HFFc6 (cell line): Measurements from ENCODE around the gene GRIA4. TPM values are rescaled to one million over a fixed set of nuclear protein-coding genes. Genes with fewer than 3 reads are reported as not detected.

Experiments
- DNase-seq: peaks from one replicate; pipeline ENCODE4 v3.0.0-alpha.2; 2018
- H3K27ac Mint-ChIP-seq: 2 replicates; pipeline ENCODE4 v1.8.0; 2020; ENCODE audit warnings: mild to moderate bottlenecking, mixed read lengths
- H3K27me3 Mint-ChIP-seq: 2 replicates; pipeline ENCODE4 v1.8.0; 2021; ENCODE audit warnings: mild to moderate bottlenecking, moderate library complexity, mixed read lengths; ENCODE audit not compliant: insufficient read depth
- H3K36me3 Mint-ChIP-seq: 2 replicates; pipeline ENCODE4 v1.8.0; 2021; ENCODE audit warnings: low read depth, mixed read lengths
- H3K4me1 Mint-ChIP-seq: 2 replicates; pipeline ENCODE4 v1.8.0; 2020; ENCODE audit warnings: low read depth, mixed read lengths
- H3K4me3 Mint-ChIP-seq: 2 replicates; pipeline ENCODE4 v1.8.0; 2020; ENCODE audit warnings: mild to moderate bottlenecking, moderate library complexity, mixed read lengths
- H3K9me3 Mint-ChIP-seq: 2 replicates; pipeline ENCODE4 v1.8.0; 2020; ENCODE audit warnings: mild to moderate bottlenecking, mixed read lengths
- CTCF ChIP-seq: fragments of 200-600 bp; sonication (generic); IDR thresholded peaks from 2 replicates; pipeline ENCODE4 v1.5.0; 2021; ENCODE audit warnings: antibody characterized with exemption, mild to moderate bottlenecking
- total RNA-seq, 6 experiments: library from RNA; stranded (reverse); fragmentation: NEBNext Ultra II Directional; extraction: Animal tissue kit (Norgen Biotek cat#: 25700); gene quantifications; 2 replicates in 1 of 6; 3 replicates in 5 of 6; pipeline ENCODE4 v1.2.3, GENCODE V29; 2021

Gene GRIA4
- total RNA-seq, 6 experiments from 2014 or later: not detected

GRCh38 chr11:105929084-105929955 is 319.4 kb downstream of the GRIA4 start:
- peaks cover 4% of the 10 kb centered on the region; the same call in 1 of the 2 replicates for H3K9me3 Mint-ChIP-seq
- DNase-seq: no peak
- H3K4me3 Mint-ChIP-seq: no peak overlapping the region
- no peaks in the 10 kb centered on the region for H3K27me3 Mint-ChIP-seq
- no peaks in the 10 kb centered on the region; the same call in 1 of the 2 replicates for H3K4me1 Mint-ChIP-seq
- no peaks in the 10 kb centered on the region for H3K36me3 Mint-ChIP-seq
- no peak for TF ChIP-seq CTCF
- no peak overlapping the region for H3K27ac Mint-ChIP-seq

- Mint-ChIP-seq H3K27me3 (no peaks in the 10 kb centered on the region), H3K4me1 (peaks cover 4% of the 10 kb centered on the region; the same call in 1 of the 2 replicates), H3K36me3 (no peaks in the 10 kb centered on the region), H3K4me3 (no peak overlapping the region), H3K27ac (no peak overlapping the region), H3K9me3 (no peaks in the 10 kb centered on the region)
- no peak for DNase-seq
- no peak for TF ChIP-seq CTCF
These were observed 323.8 kb downstream of the GRIA4 start for GRCh38 chr11:105933695-105934094.

GRCh38 chr11:105935791-105936190 is 325.9 kb downstream of the GRIA4 start:
- no peak overlapping the region for H3K4me3 Mint-ChIP-seq
- no peak overlapping the region for H3K27ac Mint-ChIP-seq
- H3K9me3 Mint-ChIP-seq: no peaks in the 10 kb centered on the region; the same call in none of the 2 replicates
- TF ChIP-seq CTCF: no peak
- H3K27me3 Mint-ChIP-seq: no peaks in the 10 kb centered on the region
- DNase-seq: peak; percentile 14
- no peaks in the 10 kb centered on the region for H3K36me3 Mint-ChIP-seq
- peaks cover 4% of the 10 kb centered on the region; the same call in 1 of the 2 replicates for H3K4me1 Mint-ChIP-seq

DNA sequence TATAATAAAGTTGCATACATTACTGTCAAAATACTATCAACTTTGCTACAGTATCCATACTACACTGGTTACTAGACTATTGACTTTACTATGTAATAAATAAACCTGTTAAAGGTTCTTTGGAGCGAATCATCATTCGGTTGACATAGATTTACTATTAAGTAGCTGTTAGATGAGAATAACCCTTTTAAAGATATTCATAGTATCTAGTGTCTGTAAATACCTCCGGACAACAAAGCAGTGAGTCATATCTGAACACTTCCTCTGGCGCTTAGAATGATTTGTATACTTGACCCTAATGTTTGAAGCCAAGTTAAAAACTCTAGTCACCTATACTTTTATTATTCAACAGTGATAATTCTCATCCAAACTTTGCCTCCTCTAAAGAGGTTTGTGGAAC is 327.5 kb downstream of the GRIA4 start:
- TF ChIP-seq CTCF: no peak
- H3K36me3 Mint-ChIP-seq: no peaks in the 10 kb centered on the region
- peak; percentile 39 for DNase-seq
- H3K4me3 Mint-ChIP-seq: no peak overlapping the region
- peaks cover 4% of the 10 kb centered on the region; the same call in 1 of the 2 replicates for H3K4me1 Mint-ChIP-seq
- no peaks in the 10 kb centered on the region; the same call in none of the 2 replicates for H3K9me3 Mint-ChIP-seq
- no peak overlapping the region; the same call in 1 of the 2 replicates for H3K27ac Mint-ChIP-seq
- no peaks in the 10 kb centered on the region for H3K27me3 Mint-ChIP-seq

- Mint-ChIP-seq H3K36me3 (no peaks in the 10 kb centered on the region), H3K9me3 (no peaks in the 10 kb centered on the region; the same call in none of the 2 replicates), H3K4me1 (peaks cover 4% of the 10 kb centered on the region; the same call in 1 of the 2 replicates), H3K27me3 (no peaks in the 10 kb centered on the region), H3K4me3 (no peak overlapping the region), H3K27ac (no peak overlapping the region; the same call in 1 of the 2 replicates)
- DNase-seq: no peak
- no peak for TF ChIP-seq CTCF
These were observed 327.9 kb downstream of the GRIA4 start for GRCh38 chr11:105937738-105938137.
